HG03565 (cell line): ENCODE results near the gene RPS26.
"Not testable (repeated sequence)": the region's sequence is repeated elsewhere in the genome, so short reads cannot be mapped to it uniquely, and the experiment has no call there.

Experiments used
- ATAC-seq: cut with Tn5 transposase; IDR thresholded peaks from one replicate; pipeline ENCODE4 v1.9.1; 2021; ENCODE audit warnings: mild to moderate bottlenecking, moderate library complexity; ENCODE audit not compliant: unreplicated experiment

Gene RPS26

DNA sequence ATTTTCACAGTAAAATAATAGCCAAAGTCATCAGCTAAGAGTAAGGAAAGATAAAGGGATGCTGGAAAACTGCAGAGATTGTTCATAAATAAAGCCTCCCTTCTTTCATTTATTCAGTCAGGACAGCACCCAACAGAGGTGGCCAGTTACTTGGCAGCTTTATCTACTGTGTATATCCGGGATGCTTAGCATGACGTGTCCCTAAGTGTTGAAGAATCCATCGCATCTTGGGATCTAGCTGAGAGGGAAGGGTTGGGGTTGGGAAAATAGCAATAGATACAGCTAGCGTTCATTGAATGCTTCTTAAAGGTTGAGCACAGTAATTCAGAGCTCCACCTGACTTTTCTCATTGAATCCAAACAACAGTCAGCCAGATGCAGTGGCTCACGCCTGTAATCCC, 32.7 kb downstream of the RPS26 start:
- ATAC-seq = no peak

GRCh38 chr12:56077966-56078365, 36.2 kb downstream of the RPS26 start:
- ATAC-seq = not testable (repeated sequence)

GRCh38 chr12:56078427-56078826, 36.7 kb downstream of the RPS26 start:
- no peak for ATAC-seq

DNA sequence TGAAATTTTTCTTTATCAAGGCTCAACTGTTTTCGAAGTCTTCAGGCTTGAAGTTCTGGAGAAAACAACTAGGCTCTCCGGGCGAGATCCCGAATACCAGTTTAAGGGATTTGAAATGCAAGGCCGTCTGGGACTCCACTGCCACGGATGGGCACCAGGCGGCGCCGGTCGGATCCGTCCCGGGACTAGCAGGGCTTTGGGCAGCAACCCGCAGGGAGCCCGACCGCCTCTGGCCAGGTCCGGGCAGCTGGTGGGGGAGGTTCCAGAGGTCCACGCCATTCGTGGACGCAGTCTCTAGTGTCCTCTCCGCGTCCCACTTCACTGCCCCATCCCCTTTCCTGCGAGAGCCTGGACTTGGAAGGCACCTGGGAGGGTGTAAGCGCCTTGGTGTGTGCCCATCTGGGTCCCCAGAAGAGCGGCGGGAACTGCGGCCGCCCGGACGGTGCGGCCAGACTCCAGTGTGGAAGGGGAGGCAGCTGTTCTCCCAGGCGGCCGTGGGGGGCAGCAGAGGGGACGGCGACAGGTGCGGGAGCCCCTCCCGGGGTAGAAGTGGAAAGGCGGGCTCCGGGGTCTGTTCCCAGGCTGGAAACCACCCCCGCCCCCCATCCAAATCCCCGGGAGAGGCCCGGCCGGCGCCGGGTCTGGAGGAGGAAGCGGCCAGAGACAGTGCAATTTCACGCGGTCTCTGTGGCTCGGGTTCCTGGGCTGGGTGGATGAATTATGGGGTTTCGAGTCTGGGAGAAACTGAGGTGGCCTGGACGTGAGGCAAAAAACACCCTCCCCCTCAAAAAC, 37.4 kb downstream of the RPS26 start:
- ATAC-seq = no peak

GRCh38 chr12:56079723-56080555, 38.2 kb downstream of the RPS26 start, which contains the start of gene ERBB3:
Gene ERBB3 (plus strand): TSS chr12:56080165. CDS start chr12:56080301, 136 bp downstream.
- no peak for ATAC-seq

DNA sequence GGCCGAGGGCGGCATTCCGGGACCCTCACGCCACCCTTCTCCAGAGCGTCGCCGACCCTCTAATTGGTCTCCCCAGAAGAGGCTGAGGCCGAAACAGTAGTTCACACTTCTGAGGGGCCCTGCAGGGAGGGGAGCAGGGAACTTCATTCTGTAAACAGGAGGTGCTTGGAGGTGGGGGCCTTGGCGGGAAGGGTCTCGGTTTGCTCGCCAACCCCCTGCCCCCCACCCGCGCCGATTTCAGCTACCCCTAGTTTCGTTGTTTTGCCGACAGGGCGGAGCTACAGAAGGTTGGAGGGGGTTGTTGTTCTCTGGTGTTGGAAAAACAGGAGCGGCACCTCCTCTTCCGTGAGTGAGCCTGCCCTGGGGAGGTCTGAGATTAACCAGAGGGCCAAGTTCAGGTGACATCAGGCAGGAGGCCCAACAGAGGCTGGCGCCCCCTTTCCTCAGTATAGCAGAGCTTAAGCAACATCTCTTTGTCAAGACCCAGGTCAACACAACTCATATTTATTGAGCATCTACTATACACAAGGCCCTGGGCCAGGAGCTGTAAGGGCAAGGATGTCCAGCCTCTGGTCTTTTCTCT, 38.9 kb downstream of the RPS26 start:
- no peak for ATAC-seq

DNA sequence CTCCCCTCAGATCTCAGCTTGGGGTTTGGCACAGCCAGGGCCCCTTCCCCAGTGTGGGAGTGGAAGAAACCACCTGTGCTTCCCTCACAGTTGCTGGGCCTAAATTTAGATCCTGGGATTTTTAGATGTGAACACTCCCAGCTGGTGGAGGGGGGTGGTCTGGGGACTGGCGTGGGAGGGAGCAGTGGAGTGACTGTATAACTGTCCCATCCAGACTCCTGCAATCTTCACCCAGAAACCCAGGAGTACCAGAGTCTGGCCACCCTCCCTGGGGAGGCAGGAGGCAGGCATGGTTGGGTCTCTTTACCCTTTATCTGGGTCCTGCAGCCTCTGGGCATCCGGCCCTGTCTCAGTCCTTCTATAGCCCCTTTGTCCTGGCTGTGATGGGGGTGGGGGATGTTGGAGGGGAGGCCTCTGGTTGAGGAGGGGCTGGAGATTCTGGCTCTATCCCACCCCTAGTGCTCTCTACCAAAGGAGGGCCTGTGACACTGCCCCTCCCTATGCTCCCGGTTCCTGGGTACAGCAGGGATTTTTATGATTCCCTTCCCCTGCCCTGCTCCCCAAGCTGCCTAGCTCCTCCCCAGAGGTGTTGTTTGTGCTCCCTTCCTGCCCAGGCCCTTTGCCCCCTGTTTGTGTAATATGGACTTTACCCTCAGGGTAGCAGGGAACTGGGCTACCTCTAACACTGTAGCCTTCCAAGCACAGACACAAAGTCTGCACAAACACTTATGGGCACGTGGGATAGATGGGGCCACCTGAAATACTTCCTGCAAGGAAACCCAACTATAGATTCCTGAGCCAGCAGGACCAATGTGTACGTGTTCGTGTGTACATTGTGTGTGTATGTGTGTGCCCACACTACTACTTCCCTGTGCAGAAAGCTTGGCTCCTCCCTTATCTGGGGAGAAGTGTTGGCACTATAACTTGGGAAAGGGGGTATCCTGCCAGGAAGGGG, 40.0 kb downstream of the RPS26 start:
- ATAC-seq = no peak

- no peak for ATAC-seq
Observed at GRCh38 chr12:56082382-56082781, 40.7 kb downstream of the RPS26 start.

DNA sequence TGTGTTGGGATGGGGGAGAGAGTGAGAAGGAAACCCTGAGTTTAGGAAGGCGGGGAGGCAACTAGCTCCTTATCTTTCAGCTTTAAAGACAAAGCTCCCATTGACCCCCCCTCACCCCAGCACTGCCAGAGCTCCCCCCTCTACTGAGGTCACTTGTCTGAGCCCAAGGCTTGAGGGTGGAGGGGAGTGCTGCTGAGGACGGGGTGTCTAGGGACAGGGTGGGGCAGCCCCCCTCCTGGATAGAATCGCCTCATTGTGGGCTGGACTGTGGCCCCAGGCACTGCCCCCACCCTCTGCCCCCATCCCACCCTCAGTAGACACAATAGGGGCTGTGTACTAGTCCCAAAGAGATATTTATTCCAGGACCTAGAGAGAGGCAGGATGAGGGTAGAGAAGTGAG, 41.2 kb downstream of the RPS26 start:
- no peak for ATAC-seq

DNA sequence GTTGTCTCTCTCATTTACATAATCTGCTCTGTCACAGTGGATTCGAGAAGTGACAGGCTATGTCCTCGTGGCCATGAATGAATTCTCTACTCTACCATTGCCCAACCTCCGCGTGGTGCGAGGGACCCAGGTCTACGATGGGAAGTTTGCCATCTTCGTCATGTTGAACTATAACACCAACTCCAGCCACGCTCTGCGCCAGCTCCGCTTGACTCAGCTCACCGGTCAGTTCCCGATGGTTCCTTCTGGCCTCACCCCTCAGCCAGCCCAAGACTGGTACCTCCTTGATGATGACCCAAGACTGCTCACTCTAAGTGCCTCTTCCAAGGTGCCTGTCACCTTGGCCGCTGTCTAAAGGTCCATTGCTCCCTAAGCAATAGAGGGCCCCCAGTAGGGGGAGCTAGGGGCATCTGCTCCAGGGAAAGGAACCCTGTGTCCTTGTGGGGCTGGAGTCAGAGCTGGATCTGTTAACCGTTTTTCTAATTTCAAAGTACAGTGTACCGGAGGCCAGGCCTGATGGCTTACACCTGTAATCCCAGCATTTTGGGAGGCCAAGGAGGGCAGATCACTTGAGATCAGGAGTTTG, 43.3 kb downstream of the RPS26 start:
- no peak for ATAC-seq

GRCh38 chr12:56086096-56086495, 44.4 kb downstream of the RPS26 start:
- no peak for ATAC-seq

DNA sequence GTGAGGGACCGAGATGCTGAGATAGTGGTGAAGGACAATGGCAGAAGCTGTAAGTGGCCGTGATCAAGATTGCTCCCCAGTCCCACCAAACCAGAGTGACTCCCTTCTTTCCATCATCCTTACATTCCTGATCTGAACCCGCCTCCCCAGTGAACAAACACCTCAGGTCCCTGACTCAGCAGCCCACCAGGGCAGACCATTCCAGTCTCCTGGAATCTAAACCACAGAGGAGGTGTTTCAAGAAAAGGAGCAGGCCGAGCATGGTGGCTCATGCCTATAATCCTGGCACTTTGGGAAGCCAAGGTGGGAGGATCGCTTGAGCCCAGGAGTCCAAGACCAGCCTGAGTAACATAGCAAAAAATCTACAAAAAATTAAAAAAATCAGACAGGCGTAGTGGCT, 44.9 kb downstream of the RPS26 start:
- ATAC-seq = no peak

DNA sequence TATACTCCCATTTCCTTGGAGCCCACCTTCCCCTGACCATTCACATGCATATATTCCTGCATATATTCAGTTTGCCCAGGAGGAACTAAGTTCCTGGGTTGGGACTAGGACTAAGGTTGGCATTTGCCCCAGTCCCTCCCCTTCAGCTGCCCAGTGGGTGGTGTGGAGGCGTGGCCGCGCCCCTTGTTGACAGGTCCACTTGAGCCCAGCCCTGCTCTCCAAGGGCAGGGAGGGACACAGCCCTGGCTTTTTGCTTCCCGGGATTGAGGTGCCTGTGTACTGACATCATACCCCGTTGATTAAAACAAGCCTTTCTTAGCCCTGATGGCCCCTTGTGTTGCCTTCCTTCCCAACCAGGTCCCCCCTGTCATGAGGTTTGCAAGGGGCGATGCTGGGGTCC, 45.5 kb downstream of the RPS26 start:
- no peak for ATAC-seq
